Midbrain (tissue), 1 donor: ENCODE data around the gene HMGA1.
"Not testable (repeated sequence)": the region's sequence is repeated elsewhere in the genome, so short reads cannot be mapped to it uniquely, and the experiment has no call there.

Experiments used
- DNase-seq: peaks from one replicate; lab custom pipeline; 2025; lab: John Stamatoyannopoulos, UW

The HMGA1 gene

GRCh38 chr6:34240329-34241248 is 3.9 kb downstream of the HMGA1 start:
- no peak for DNase-seq

GRCh38 chr6:34241351-34242215 is 4.9 kb downstream of the HMGA1 start:
- DNase-seq = no peak

GRCh38 chr6:34242252-34243130 is 5.8 kb downstream of the HMGA1 start:
- DNase-seq = no peak

GRCh38 chr6:34243131-34243771 is 6.6 kb downstream of the HMGA1 start:
- no peak for DNase-seq

- DNase-seq = peak; percentile 4
These were observed 7.5 kb downstream of the HMGA1 start for GRCh38 chr6:34243901-34244884.

- DNase-seq = not testable (repeated sequence)
These were observed 8.5 kb downstream of the HMGA1 start for GRCh38 chr6:34245032-34245760.

GRCh38 chr6:34245761-34246140 is 9.1 kb downstream of the HMGA1 start:
- DNase-seq = not testable (repeated sequence)

GRCh38 chr6:34246249-34246562 is 9.5 kb downstream of the HMGA1 start:
- no peak for DNase-seq

- DNase-seq = no peak
These were observed 10.1 kb downstream of the HMGA1 start for GRCh38 chr6:34246563-34247391.

- no peak for DNase-seq
These were observed 11.0 kb downstream of the HMGA1 start for GRCh38 chr6:34247481-34248197.

- DNase-seq = peak; percentile 52
These were observed 11.6 kb downstream of the HMGA1 start for GRCh38 chr6:34248198-34248726.

GRCh38 chr6:34248727-34249468 is 12.2 kb downstream of the HMGA1 start, which contains the start of gene SMIM29:
SMIM29 (minus strand) TSS chr6:34249006; CDS start chr6:34247791, 1,215 bp downstream.
- DNase-seq = peak; percentile 97

- DNase-seq = no peak
These were observed 13.0 kb downstream of the HMGA1 start for GRCh38 chr6:34249469-34250261.

- DNase-seq = not testable (repeated sequence)
These were observed 15.7 kb downstream of the HMGA1 start for GRCh38 chr6:34252395-34252794.

- DNase-seq = no peak
These were observed 22.9 kb downstream of the HMGA1 start for GRCh38 chr6:34259529-34260069.
